Neuronal stem cell (in vitro differentiated cells): ENCODE data around the gene MAPT.

Source experiments
- DNase-seq: peaks from one replicate; pipeline ENCODE4 v3.0.0-alpha.2; 2013; ENCODE audit warnings: low spot score
- H2AFZ ChIP-seq: one replicate; pipeline ENCODE4 v1.6.1; 2013; ENCODE audit warnings: mild to moderate bottlenecking, low read length, inconsistent platforms
- H2AK5ac ChIP-seq: 2 replicates; pipeline ENCODE4 v1.6.1; 2013; ENCODE audit warnings: low read depth, mild to moderate bottlenecking, inconsistent platforms, low read length, moderate library complexity, mixed read lengths
- H2BK120ac ChIP-seq: 2 replicates; pipeline ENCODE4 v1.6.1; 2013; ENCODE audit warnings: low read depth, mild to moderate bottlenecking, inconsistent platforms, low read length, moderate library complexity, mixed read lengths
- H2BK12ac ChIP-seq: one replicate; pipeline ENCODE4 v1.6.1; 2013; ENCODE audit warnings: low read length, inconsistent platforms
- H2BK15ac ChIP-seq: 2 replicates; pipeline ENCODE4 v1.6.1; 2013; ENCODE audit warnings: mild to moderate bottlenecking, low read length, inconsistent platforms, mixed read lengths
- H2BK5ac ChIP-seq: one replicate; pipeline ENCODE4 v1.6.1; 2013; ENCODE audit warnings: inconsistent platforms, mild to moderate bottlenecking, low read length, moderate library complexity
- H3K14ac ChIP-seq: one replicate; pipeline ENCODE4 v1.6.1; 2013; ENCODE audit warnings: low read length, inconsistent platforms
- H3K18ac ChIP-seq: 2 replicates; pipeline ENCODE4 v1.6.1; 2013; ENCODE audit warnings: low read length, inconsistent platforms
- H3K23ac ChIP-seq: 2 replicates; pipeline ENCODE4 v1.6.1; 2013; ENCODE audit warnings: low read depth, mild to moderate bottlenecking, mixed read lengths, low read length, inconsistent platforms; ENCODE audit not compliant: poor library complexity
- H3K27ac ChIP-seq: replicated peaks from 3 replicates; pipeline ENCODE4 v1.5.1; 2013; ENCODE audit warnings: low read length, inconsistent platforms
- H3K27me3 ChIP-seq, 3 experiments: 2 replicates each; pipeline ENCODE4 v1.6.1; 2013; ENCODE audit warnings: low read length in 3 of 3, mild to moderate bottlenecking in 2 of 3, inconsistent platforms in 1 of 3, low read depth in 1 of 3, mixed read lengths in 1 of 3, moderate library complexity in 1 of 3; ENCODE audit not compliant: control insufficient read depth in 3 of 3, insufficient read depth in 3 of 3
- H3K36me3 ChIP-seq, 2 donors: replicated peaks in 1 of 2; 2 replicates each; pipeline ENCODE4 v1.6.1; 2013; ENCODE audit warnings: low read length in 2 of 2; ENCODE audit not compliant: control insufficient read depth in 2 of 2, insufficient read depth in 2 of 2
- H3K4ac ChIP-seq: 2 replicates; pipeline ENCODE4 v1.6.1; 2013; ENCODE audit warnings: inconsistent platforms, mild to moderate bottlenecking, low read length, moderate library complexity
- H3K4me1 ChIP-seq, 2 donors: 1 replicate in 1 of 2; 2 replicates in 1 of 2; pipeline ENCODE4 v1.6.1; 2013; ENCODE audit warnings: low read length in 2 of 2, low read depth in 1 of 2; ENCODE audit not compliant: control insufficient read depth in 2 of 2, insufficient read depth in 1 of 2
- H3K4me2 ChIP-seq: one replicate; pipeline ENCODE4 v1.6.1; 2013; ENCODE audit warnings: mild to moderate bottlenecking, low read length, inconsistent platforms; ENCODE audit not compliant: insufficient read depth, poor library complexity, severe bottlenecking
- H3K4me3 ChIP-seq, 2 donors: 2 replicates each; pipeline ENCODE4 v1.5.1; 2013; ENCODE audit warnings: low read length in 2 of 2, mild to moderate bottlenecking in 2 of 2, inconsistent platforms in 1 of 2, moderate library complexity in 1 of 2
- H3K79me1 ChIP-seq: one replicate; pipeline ENCODE4 v1.6.1; 2013; ENCODE audit warnings: low read depth, mild to moderate bottlenecking, inconsistent platforms, low read length, moderate library complexity
- H3K9ac ChIP-seq: one replicate; pipeline ENCODE4 v1.6.1; 2013; ENCODE audit warnings: mild to moderate bottlenecking, low read depth, low read length, inconsistent platforms; ENCODE audit not compliant: poor library complexity
- H3K9me3 ChIP-seq, 2 donors: replicated peaks in 1 of 2; 2 replicates each; pipeline versions ENCODE3 to v1.6.1; 2013; ENCODE audit warnings: low read length in 2 of 2, mild to moderate bottlenecking in 2 of 2, inconsistent platforms in 1 of 2, low read depth in 1 of 2, mixed read lengths in 1 of 2, moderate library complexity in 1 of 2; ENCODE audit not compliant: control insufficient read depth in 2 of 2, insufficient read depth in 1 of 2
- H4K8ac ChIP-seq: one replicate; pipeline ENCODE4 v1.6.1; 2013; ENCODE audit warnings: low read depth, mild to moderate bottlenecking, inconsistent platforms, low read length, moderate library complexity
- H4K91ac ChIP-seq: one replicate; pipeline ENCODE4 v1.6.1; 2013; ENCODE audit warnings: low read length, low read depth, mild to moderate bottlenecking, inconsistent platforms; ENCODE audit not compliant: poor library complexity
- WGBS, 2 donors: extraction: QIAGEN DNeasy Blood & Tissue Kit; methylation state at CpG; one replicate each; pipeline ENCODE4 v1.1.7; 2013; ENCODE audit warnings: missing lambda C conversion rate in 2 of 2, mixed read lengths in 1 of 2; ENCODE audit not compliant: insufficient read length in 2 of 2, insufficient replicate concordance in 1 of 2; ENCODE audit errors: extremely low coverage in 2 of 2; 5-methylcytosine and 5-hydroxymethylcytosine counted together

MAPT gene

DNA sequence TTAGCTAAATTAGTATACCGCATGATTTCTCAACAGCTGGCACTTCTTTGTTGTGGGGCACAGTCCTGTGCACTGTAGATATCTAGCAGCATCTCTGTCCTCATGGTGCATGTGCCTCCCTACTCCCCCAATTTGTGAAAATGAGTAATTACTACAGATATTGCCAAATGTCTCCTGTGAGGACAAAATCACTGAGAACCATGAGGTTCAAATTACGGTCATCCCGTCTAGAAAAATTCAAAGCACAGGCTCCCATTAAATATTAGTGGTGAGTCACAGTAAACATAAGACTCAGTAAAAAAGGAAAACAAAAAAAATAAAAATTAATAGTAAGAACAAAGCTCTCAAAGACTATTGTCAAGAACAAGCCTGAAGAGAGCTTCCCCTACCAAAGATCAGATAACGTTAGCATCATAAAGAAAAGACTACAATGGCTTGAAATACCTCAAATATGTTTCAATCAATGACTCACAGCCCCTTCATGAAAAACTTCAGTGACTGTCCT, 162.5 kb downstream of the MAPT start:
- no peak overlapping the region for H2AFZ ChIP-seq
- no peak for DNase-seq

DNA sequence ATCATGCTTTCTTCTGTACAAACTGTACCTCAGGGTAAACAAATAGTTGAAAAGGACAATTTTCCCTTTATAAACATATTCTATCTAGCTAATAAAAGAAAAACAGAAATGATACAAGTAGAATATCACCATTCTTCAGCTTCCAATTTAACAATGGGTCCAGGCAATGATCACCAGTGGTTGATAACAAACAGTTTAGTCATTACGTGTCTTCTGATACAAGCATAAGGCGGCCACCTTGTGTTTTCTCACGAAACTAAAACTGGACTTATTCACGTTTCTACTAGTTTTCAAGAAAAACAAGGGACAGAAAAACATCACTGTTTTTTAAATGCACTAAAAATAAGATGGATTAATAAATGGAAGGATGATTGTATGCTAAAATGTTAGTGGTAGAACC, 163.0 kb downstream of the MAPT start:
- Histone ChIP-seq H2AFZ (no peak overlapping the region), H3K9ac (no peak overlapping the region), H2BK120ac (no peak overlapping the region), H3K23ac (no peak overlapping the region), H3K4me1 (peaks cover 0 to 3% of the 10 kb centered on the region in 2 donors), H3K18ac (no peak overlapping the region), H4K8ac (no peak overlapping the region), H2BK12ac (no peak overlapping the region), H3K79me1 (peaks cover 2% of the 10 kb centered on the region), H2BK5ac (no peak overlapping the region), H2AK5ac (no peak overlapping the region), H3K27ac (no peak overlapping the region), H2BK15ac (no peak overlapping the region), H3K36me3 (peaks cover 3 to 86% of the 10 kb centered on the region in 2 donors), H3K4ac (no peak overlapping the region), H3K4me2 (no peak overlapping the region), H3K4me3 (no peak overlapping the region), H3K14ac (no peak overlapping the region), H4K91ac (no peak overlapping the region), H3K27me3 (no peaks in the 10 kb centered on the region), H3K9me3 (peaks cover 0 to 4% of the 10 kb centered on the region in 2 donors)
- no peak for DNase-seq
- no CpG with 5 or more reads among the region's 4 CpGs for WGBS, 2 donors

More for the DNA sequence above, 162.5 kb downstream of the MAPT start:
- WGBS, 2 donors: no CpG with 5 or more reads among the region's 4 CpGs
- H2BK5ac ChIP-seq: no peak overlapping the region
- H3K27ac ChIP-seq: no peak overlapping the region
- no peak overlapping the region for H4K8ac ChIP-seq
- no peak overlapping the region for H3K9ac ChIP-seq
- H3K79me1 ChIP-seq: peaks cover 2% of the 10 kb centered on the region
- H2BK15ac ChIP-seq: no peak overlapping the region
- no peak overlapping the region for H2AK5ac ChIP-seq
- no peak overlapping the region for H3K4me2 ChIP-seq
- no peak overlapping the region for H3K4me3 ChIP-seq
- H3K23ac ChIP-seq: no peak overlapping the region
- no peak overlapping the region for H2BK120ac ChIP-seq
- no peaks in the 10 kb centered on the region for H3K27me3 ChIP-seq
- no peak overlapping the region for H3K14ac ChIP-seq
- peaks cover 0 to 4% of the 10 kb centered on the region in 2 donors for H3K9me3 ChIP-seq
- H3K4ac ChIP-seq: no peak overlapping the region
- peaks cover 0 to 3% of the 10 kb centered on the region in 2 donors for H3K4me1 ChIP-seq
- H3K36me3 ChIP-seq: peaks cover 3 to 86% of the 10 kb centered on the region in 2 donors
- H4K91ac ChIP-seq: no peak overlapping the region
- no peak overlapping the region for H2BK12ac ChIP-seq
- no peak overlapping the region for H3K18ac ChIP-seq

DNA sequence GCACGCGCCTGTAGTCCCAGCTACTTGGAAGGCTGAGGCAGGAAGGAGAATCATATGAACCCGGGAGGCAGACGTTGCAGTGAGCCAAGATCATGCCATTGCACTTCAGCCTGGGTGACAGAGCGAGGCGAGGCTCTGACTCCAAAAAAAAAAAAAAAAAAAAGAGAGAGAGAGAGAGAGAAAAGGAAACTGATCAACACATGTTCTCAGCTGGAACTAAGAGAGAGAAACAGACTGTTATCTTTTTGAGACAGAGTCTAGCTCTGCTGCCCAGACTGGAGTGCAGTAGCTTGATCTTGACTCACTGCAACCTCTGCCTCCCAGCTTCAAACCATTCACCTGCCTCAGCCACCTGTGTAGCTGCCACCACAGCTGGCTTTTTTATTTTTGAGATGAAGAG, 165.1 kb downstream of the MAPT start:
- H3K27ac ChIP-seq: no peak overlapping the region
- no peak overlapping the region for H3K18ac ChIP-seq
- H4K91ac ChIP-seq: no peak overlapping the region
- no peaks in the 10 kb centered on the region for H3K27me3 ChIP-seq
- no peak overlapping the region for H3K4me3 ChIP-seq
- no peak overlapping the region for H2BK120ac ChIP-seq
- no peak overlapping the region for H3K4ac ChIP-seq
- no peak overlapping the region for H3K23ac ChIP-seq
- H2AFZ ChIP-seq: no peak overlapping the region
- no peak overlapping the region for H3K4me2 ChIP-seq
- DNase-seq: no peak
- no peak overlapping the region for H3K14ac ChIP-seq
- H3K36me3 ChIP-seq: peaks cover 6 to 91% of the 10 kb centered on the region in 2 donors
- peaks cover 2 to 4% of the 10 kb centered on the region in 2 donors for H3K9me3 ChIP-seq
- peaks cover 0 to 3% of the 10 kb centered on the region in 2 donors for H3K4me1 ChIP-seq
- no peak overlapping the region for H2BK15ac ChIP-seq
- no peak overlapping the region for H3K9ac ChIP-seq
- no peak overlapping the region for H2BK5ac ChIP-seq
- peaks cover 2% of the 10 kb centered on the region for H3K79me1 ChIP-seq
- H4K8ac ChIP-seq: no peak overlapping the region
- no CpG with 5 or more reads among the region's 6 CpGs for WGBS, 2 donors
- H2BK12ac ChIP-seq: no peak overlapping the region
- no peak overlapping the region for H2AK5ac ChIP-seq

DNA sequence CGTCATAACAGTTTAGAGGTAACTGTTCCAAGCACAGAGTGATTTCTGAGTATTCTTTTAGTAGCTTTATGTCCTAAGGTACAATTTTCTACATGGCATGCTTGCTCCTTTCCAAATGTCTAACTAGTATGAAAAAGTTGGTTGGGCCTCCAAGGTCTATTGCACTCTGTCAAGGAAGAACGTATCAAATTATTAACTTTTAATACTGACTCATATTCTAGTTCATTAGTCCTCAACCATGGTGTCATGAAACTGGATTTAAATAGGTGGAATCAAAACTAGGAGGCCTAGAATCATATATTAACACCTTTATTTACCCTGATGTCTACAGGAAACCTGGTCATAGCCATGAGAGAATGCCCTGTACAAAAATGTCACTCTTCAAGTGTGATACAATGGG, 166.1 kb downstream of the MAPT start:
- Histone ChIP-seq H3K79me1 (peaks cover 2% of the 10 kb centered on the region), H3K36me3 (peaks cover 8 to 96% of the 10 kb centered on the region in 2 donors)

More for the DNA sequence above, 166.1 kb downstream of the MAPT start:
- no peak overlapping the region for H3K14ac ChIP-seq
- no peak overlapping the region for H3K9ac ChIP-seq
- no peak for DNase-seq
- H3K23ac ChIP-seq: no peak overlapping the region
- H2AK5ac ChIP-seq: no peak overlapping the region
- no peak overlapping the region for H3K18ac ChIP-seq
- H4K91ac ChIP-seq: no peak overlapping the region
- H3K9me3 ChIP-seq: peaks cover 2 to 4% of the 10 kb centered on the region in 2 donors
- no peak overlapping the region for H4K8ac ChIP-seq
- no peaks in the 10 kb centered on the region for H3K27me3 ChIP-seq
- no peak overlapping the region for H2BK120ac ChIP-seq
- no peak overlapping the region for H2BK5ac ChIP-seq
- no peak overlapping the region for H3K4ac ChIP-seq
- H2AFZ ChIP-seq: no peak overlapping the region
- no peak overlapping the region for H2BK15ac ChIP-seq
- H3K27ac ChIP-seq: no peak overlapping the region
- no CpG with 5 or more reads among the region's 2 CpGs for WGBS, 2 donors
- H2BK12ac ChIP-seq: no peak overlapping the region
- no peak overlapping the region for H3K4me3 ChIP-seq
- H3K4me1 ChIP-seq: peaks cover 0 to 3% of the 10 kb centered on the region in 2 donors
- no peak overlapping the region for H3K4me2 ChIP-seq
